PFSK-1 (cell line): Measurements from ENCODE around the gene GRAMD1B.

Source experiments
- FOXP2 ChIP-seq: optimal IDR thresholded peaks from 2 replicates; pipeline ENCODE3; 2011; ENCODE audit warnings: borderline replicate concordance, control low read depth, inconsistent platforms; ENCODE audit not compliant: insufficient read depth; ENCODE audit errors: extremely low read length, extremely low read depth
- POLR2AphosphoS5 ChIP-seq: IDR thresholded peaks from 2 replicates; pipeline ENCODE4 v1.6.1; 2012; ENCODE audit warnings: low read depth, mild to moderate bottlenecking, control low read depth, low read length, moderate library complexity
- REST ChIP-seq, 2 experiments: IDR thresholded peaks; 2 replicates each; pipeline versions ENCODE4 v1.6.1 to v1.8.0; 2011 to 2012; ENCODE audit warnings: low read depth in 2 of 2, low read length in 2 of 2, control low read depth in 1 of 2, inconsistent platforms in 1 of 2, mild to moderate bottlenecking in 1 of 2, moderate library complexity in 1 of 2; ENCODE audit not compliant: insufficient read depth in 1 of 2
- SIN3A ChIP-seq: IDR thresholded peaks from 2 replicates; pipeline ENCODE4 v1.6.1; 2012; ENCODE audit warnings: mild to moderate bottlenecking, low read length, moderate library complexity, borderline replicate concordance; ENCODE audit not compliant: insufficient read depth
- TAF1 ChIP-seq: IDR thresholded peaks from 2 replicates; pipeline ENCODE4 v1.6.1; 2012; ENCODE audit warnings: low read length, control low read depth, borderline replicate concordance; ENCODE audit not compliant: insufficient read depth

- TF ChIP-seq REST (IDR thresholded peaks at IDR 0.05; ENCODE audit: insufficient read depth in 1 of 2, low read depth in 2 of 2, low read length in 2 of 2), result no peak
- TF ChIP-seq POLR2AphosphoS5, result no peak
- no peak for TF ChIP-seq TAF1
- TF ChIP-seq SIN3A, result no peak
- no peak for TF ChIP-seq FOXP2
Measured at GRCh38 chr11:123561431-123561800, 131.3 kb downstream of the GRAMD1B start.
